HG02884 (cell line): ENCODE results near the gene RAI2.

Experiments used
- ATAC-seq: cut with Tn5 transposase; IDR thresholded peaks from one replicate; pipeline ENCODE4 v1.9.1; 2021; ENCODE audit warnings: mild to moderate bottlenecking, moderate library complexity; ENCODE audit not compliant: unreplicated experiment

The RAI2 gene

DNA sequence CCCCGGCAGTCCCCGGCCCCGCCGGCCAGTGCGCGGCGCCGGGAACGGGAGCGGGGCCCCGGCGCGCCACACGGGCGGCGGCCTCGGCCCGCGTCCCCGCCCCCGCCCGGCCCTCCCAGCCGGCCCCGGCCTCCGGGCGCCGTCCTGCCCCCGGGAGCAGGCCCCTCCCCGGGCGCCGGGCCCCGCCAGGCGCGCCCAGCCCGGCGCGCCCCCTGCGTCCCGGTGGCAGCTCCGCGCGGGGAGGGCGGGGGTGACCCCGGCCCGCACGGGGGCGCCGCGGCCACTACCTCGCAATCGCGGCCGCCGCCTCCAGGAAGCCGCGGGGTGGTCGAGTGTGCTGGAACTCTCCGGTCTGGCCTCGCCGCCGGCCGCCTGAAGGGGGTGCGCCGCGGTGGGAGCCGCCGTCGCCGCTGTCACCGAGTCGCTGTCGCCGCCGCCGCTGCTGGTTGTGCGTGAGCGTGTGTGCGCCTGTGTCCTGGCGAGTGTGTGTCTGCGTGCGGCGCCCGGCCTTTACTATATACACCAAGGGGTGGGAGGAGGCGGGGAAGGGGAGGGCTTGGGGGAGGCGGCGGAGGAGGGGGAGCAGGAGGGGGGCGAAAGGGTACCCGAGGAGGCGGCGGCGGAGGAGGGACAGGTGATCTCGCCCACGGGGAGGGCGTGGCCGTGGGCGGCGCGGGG is at the start of gene RAI2:
TSS of gene RAI2 (minus strand) at position 488 of the 678 bp plus-strand sequence. CDS start 59,288 bp downstream, outside the sequence.
- ATAC-seq, result no peak

- ATAC-seq, result no peak
These were observed 27.3 kb upstream of the RAI2 start for GRCh38 chrX:17888421-17888820.

DNA sequence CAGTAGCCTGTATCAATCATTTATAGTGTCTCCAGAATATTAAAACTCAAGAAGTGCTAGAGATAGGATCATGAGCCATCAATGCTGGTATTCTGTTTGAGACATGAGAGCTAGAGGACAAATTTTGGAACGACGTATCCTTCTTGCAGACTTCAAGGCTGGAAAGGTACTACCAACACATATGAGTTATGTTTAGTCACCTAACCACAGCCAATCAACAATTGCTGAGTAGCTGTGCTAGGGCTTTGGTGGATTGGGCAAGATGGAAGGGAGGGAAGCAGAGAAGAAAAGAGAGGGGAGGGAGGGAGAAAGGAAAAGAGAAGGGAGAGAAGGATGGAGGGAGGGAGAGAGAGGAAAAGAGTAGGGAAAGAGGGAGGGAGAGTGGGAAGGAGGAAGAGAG is 21.6 kb upstream of the RAI2 start:
- no peak for ATAC-seq

- ATAC-seq, result no peak
These were observed 17.1 kb upstream of the RAI2 start for GRCh38 chrX:17878028-17878670.

DNA sequence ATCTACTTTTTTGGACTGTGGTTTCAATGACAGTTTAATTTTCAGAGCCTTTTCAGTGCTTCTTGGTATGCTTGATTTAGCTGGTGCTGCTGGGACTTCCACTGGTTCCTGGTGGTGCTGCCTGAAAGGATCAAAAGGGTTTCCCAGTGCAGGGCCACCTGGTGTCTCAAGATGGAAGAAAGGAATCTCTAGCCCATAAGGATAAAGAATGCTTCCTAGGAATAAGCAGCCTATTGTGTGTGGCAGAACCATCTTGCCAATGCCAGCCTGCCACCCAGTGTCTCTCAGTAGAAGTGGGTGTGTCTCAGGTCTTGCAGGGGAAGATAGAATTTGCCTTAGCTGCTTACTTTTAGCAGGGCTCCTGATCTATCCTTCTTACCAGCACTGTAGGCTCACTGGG is 15.0 kb upstream of the RAI2 start:
- ATAC-seq, result no peak

DNA sequence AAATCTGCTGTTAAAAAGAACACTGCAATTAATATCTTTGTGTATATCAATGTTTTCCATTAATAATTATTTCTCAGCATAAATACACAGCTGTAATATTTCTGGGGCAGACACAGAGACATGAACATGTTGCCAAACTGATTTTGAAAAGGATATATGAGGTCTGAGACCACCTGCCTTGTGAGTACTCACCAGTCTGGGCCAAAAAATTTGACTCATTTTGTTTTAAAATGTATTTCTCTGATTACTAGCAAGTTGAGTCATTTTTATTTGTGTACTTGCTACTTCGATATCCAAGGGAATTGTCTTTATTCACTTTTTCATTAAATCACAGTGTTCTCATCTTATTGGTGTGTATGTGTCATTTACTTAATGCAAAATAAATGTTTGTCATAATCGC is 8.5 kb upstream of the RAI2 start:
- no peak for ATAC-seq

DNA sequence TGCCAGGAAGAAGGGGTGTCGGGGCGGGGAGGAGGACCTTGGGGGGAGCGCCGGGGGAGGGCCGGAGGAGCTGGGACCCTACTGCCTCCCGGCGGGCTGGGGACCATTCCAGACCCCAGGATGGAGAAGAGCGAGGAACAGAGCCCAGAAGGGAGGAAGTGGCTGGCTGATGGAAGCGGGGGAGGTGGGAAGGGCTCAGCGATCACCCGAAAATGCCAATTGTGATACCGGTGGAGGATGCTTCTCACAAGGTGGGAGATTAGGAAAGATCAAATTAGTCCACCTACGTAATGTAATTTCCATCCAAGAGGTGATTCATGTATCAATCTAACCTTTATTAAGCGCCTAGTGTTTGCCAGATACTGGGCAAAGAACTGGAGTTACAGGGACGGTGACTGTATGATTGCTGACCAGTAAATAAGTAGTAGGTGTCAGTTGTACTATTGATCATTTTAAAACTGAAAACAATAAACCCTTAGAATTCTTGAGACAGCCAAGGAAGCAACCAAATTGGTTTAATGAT is 452 bp upstream of the RAI2 start:
- no peak for ATAC-seq

- ATAC-seq, result no peak
These were observed 818 bp downstream of the RAI2 start for GRCh38 chrX:17860179-17860780.

- ATAC-seq, result no peak
These were observed 1.4 kb downstream of the RAI2 start for GRCh38 chrX:17859609-17860178.

- ATAC-seq, result no peak
These were observed 6.6 kb downstream of the RAI2 start for GRCh38 chrX:17854531-17854930.

GRCh38 chrX:17854069-17854468 is 7.0 kb downstream of the RAI2 start:
- ATAC-seq, result no peak

DNA sequence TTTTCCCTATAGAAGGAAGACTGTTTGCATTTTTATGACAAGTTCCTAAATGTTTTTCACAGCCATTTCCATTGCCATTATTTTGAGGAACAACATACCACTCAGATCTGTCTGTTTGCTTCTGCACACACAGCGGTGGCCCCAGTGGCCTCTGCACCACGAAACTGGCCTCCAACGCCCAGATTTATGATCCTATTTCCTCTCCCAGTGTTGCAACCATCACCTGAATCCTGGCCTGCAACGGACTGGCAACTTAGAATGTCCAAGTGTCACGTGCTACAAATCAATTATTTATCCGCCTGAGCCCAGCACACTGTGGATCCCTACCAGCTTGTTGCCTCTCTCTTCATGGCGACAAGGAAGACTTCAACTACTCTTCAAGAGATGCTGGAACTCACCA is 9.2 kb downstream of the RAI2 start:
- no peak for ATAC-seq

GRCh38 chrX:17848545-17849265 is 12.4 kb downstream of the RAI2 start:
- no peak for ATAC-seq

DNA sequence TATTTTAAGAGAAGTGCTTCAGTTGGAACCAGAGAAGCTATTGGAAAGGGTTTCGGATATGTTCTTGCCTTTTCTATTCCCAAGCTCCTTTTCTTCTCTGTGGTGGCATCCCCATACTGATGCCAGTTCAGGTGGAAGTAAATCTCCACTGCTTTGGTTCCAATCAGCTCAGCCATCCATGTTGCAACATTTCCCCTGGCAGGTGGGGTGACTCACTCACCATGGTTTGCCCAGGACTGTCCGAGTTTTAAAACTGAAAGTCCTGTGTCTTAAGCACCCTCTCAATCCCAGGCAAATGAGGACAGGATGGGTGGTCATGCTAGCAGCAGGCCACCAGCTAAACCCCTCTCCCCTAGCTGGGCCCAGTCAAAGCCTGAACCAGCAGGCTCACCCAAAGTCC is 15.1 kb downstream of the RAI2 start:
- no peak for ATAC-seq

- no peak for ATAC-seq
These were observed 16.9 kb downstream of the RAI2 start for GRCh38 chrX:17844236-17844635.

- no peak for ATAC-seq
These were observed 18.2 kb downstream of the RAI2 start for GRCh38 chrX:17842769-17843525.

GRCh38 chrX:17839269-17839668 is 21.8 kb downstream of the RAI2 start:
- ATAC-seq, result no peak

DNA sequence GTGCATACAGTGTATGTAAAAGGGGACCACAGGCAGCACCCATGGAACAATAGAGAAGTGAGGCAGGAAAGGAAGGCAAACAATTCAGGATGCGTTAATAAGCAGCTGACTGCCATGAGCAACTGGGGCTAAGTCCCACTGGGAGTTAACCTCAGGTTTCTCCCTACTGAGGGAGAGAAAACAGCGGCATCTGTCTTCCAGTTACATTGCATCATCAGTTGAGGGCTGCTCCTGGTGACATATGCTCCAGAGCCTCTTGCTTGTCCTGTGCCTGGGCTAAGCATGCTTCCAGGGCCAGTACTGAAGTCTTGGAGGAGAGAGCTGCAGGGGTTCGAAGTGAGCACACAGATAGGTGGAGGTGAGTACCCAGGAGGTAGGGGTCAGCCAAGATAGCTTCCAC is 24.3 kb downstream of the RAI2 start:
- no peak for ATAC-seq

- ATAC-seq, result no peak
These were observed 27.1 kb downstream of the RAI2 start for GRCh38 chrX:17833954-17834353.

DNA sequence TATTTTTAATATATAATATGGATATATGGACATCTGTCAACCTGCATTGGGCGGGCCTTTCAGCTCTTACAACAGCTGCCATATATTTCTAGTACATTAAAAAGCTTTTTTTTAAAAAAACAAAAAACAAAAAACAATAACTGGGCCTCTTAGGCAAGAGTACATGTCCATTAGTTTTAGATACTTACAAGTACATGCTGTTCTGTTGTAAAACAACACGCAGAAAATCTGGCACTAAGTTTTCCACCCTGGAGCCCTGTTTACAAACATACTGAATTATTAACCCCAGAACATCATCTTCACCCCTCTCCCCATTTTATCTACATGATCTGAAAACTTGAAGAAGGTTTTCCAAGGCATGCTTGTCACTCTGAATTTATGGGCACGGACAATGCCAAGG is 29.8 kb downstream of the RAI2 start:
- ATAC-seq, result no peak
